Right lobe of liver (tissue), 6 donors: Measurements from ENCODE around the gene PTGS1. TPM values are rescaled to one million over a fixed set of nuclear protein-coding genes. Genes with fewer than 3 reads are reported as not detected.

ENCODE experiments used
- ATAC-seq, 4 donors: fragments of 200-7000 bp; cut with Tn5 transposase; one replicate each; pipeline ENCODE4 v1.9.1; 2020; ENCODE audit warnings: mild to moderate bottlenecking in 4 of 4, moderate library complexity in 4 of 4
- DNase-seq, 3 donors: peaks; one replicate each; pipeline ENCODE4 v3.0.0-alpha.2; 2020
- H3K27ac ChIP-seq, 3 donors: fragments of 200-600 bp; one replicate each; pipeline ENCODE4 v1.8.0; 2022
- H3K27me3 ChIP-seq, 2 donors: fragments of 200-600 bp; one replicate each; pipeline ENCODE4 v1.8.0; 2022
- H3K36me3 ChIP-seq, 4 donors: fragments of 200-600 bp; sonication (generic) in 1 of 4; one replicate each; pipeline versions ENCODE4 v1.5.1 to v1.8.0; 2017 to 2022; ENCODE audit warnings: control low read depth in 1 of 4
- H3K4me1 ChIP-seq, 4 donors: fragments of 200-600 bp; sonication (generic) in 1 of 4; one replicate each; pipeline versions ENCODE4 v1.5.1 to v1.8.0; 2017 to 2022; ENCODE audit warnings: control low read depth in 1 of 4
- H3K4me3 ChIP-seq, 3 donors: fragments of 200-600 bp; one replicate each; pipeline ENCODE4 v1.8.0; 2022
- H3K9me3 ChIP-seq, 4 donors: fragments of 200-600 bp; sonication (generic) in 1 of 4; one replicate each; pipeline versions ENCODE4 v1.5.1 to v1.8.0; 2017 to 2022; ENCODE audit warnings: control low read depth in 1 of 4
- POLR2A ChIP-seq: fragments of 450-650 bp; IDR thresholded peaks from one replicate; pipeline ENCODE4 v1.6.1; 2017; ENCODE audit warnings: antibody characterized with exemption, mild to moderate bottlenecking
- WGBS: methylation state at CpG from one replicate; pipeline ENCODE4 v1.1.6; 2018; ENCODE audit warnings: low coverage, low lambda C conversion rate; ENCODE audit not compliant: insufficient coverage; ENCODE audit errors: missing lambda C conversion rate; 5-methylcytosine and 5-hydroxymethylcytosine counted together
- intact Hi-C, 2 donors: fragments of 100-400 bp; cut with DNase I; formaldehyde crosslinking; loops; one replicate each; pipeline versions ENCODE4 v1.11.2 to v1.14.1; 2022
- total RNA-seq, 6 experiments: library from RNA; depleted of rRNA in 2 of 6; stranded (reverse); fragments of >200 nt in 2 of 6; fragmentation: NEBNext Ultra II Directional in 3 of 6; extraction: Animal tissue kit (Norgen Biotek cat#: 25700) in 3 of 6; gene quantifications; one replicate each; pipeline versions ENCODE4 v1.1.0 to v1.2.4, GENCODE V29; 2016 to 2023
- TF ChIP-seq, protein P1 (sequence below), 4 donors: fragments of 200-600 bp in 3 of 4; fragments of 450-650 bp in 1 of 4; IDR thresholded peaks; one replicate each; pipeline versions ENCODE4 v1.5.1 to v1.8.0; 2016 to 2022; ENCODE audit warnings: antibody characterized with exemption in 4 of 4, mild to moderate bottlenecking in 2 of 4
- donor health status: DM: no; HTN: yes; CAD: no.
- donor health status: DM: no; HTN: no; CAD: no.
- donor health status: DM: no; HTN: no; CAD: no.
- donor health status: DM: no; HTN: yes; CAD: no.
- donor health status: DM: no; HTN: yes; CAD: no.

Gene PTGS1
- total RNA-seq, 6 experiments from 2014 or later: 1.7 to 3.6 (median 2.4) TPM

DNA sequence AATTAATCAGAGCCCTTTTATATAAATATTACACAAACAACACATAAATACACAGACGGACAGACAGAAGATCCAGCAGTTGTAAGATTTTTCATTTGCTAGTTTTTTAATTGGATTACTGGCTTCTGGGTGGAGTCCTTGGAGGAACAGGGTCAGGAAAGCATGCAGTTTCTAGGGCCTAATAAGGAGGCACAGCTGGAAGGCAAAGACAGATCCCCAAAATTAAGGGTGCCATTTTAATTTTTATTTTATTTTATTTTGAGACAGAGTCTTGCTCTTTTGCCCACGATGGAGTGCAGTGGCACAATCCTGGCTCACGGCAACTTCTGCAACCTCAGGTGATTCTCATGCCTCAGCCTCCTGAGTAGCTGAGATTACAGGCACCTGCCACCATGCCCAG lies 49.5 kb downstream of the PTGS1 start:
- ATAC-seq (no peak), DNase-seq (no peak)
- WGBS: 61% methylated on average over 3 of the region's 3 CpGs
- Histone ChIP-seq H3K4me3 (no peak overlapping the region), H3K27me3 (no peaks in the 10 kb centered on the region), H3K36me3 (no peaks in the 10 kb centered on the region), H3K9me3 (no peaks in the 10 kb centered on the region), H3K4me1 (no peaks in the 10 kb centered on the region), H3K27ac (no peak overlapping the region)
- intact Hi-C loops: no loop called here
- no peak for TF ChIP-seq POLR2A
- TF ChIP-seq, protein P1, sequence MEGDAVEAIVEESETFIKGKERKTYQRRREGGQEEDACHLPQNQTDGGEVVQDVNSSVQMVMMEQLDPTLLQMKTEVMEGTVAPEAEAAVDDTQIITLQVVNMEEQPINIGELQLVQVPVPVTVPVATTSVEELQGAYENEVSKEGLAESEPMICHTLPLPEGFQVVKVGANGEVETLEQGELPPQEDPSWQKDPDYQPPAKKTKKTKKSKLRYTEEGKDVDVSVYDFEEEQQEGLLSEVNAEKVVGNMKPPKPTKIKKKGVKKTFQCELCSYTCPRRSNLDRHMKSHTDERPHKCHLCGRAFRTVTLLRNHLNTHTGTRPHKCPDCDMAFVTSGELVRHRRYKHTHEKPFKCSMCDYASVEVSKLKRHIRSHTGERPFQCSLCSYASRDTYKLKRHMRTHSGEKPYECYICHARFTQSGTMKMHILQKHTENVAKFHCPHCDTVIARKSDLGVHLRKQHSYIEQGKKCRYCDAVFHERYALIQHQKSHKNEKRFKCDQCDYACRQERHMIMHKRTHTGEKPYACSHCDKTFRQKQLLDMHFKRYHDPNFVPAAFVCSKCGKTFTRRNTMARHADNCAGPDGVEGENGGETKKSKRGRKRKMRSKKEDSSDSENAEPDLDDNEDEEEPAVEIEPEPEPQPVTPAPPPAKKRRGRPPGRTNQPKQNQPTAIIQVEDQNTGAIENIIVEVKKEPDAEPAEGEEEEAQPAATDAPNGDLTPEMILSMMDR (IDR thresholded peaks at IDR 0.05): no peak

DNA sequence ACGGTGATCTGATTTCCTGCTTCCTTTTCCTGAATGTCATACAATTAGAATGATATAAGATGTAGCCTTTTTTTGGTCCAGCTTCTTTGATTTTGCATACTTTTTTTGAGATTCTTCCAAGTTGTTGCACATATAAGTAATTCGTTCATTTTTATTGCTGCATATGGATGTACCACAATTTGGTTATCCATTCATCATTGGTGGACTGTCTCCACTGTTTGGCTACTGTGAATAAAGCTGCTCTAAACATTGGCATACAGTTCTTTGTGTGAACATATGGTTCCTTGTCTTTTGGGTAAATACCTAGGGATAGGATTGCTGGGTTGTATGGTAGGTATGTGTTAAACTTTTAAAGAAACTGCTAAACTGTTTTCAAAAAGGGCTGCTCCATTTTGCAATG lies 54.3 kb downstream of the PTGS1 start:
- intact Hi-C loops: no loop called here
- TF ChIP-seq POLR2A: no peak
- TF ChIP-seq, protein P1 (IDR thresholded peaks at IDR 0.05): no peak
- no peak for DNase-seq
- Histone ChIP-seq H3K36me3 (no peaks in the 10 kb centered on the region), H3K4me3 (no peak overlapping the region), H3K9me3 (no peaks in the 10 kb centered on the region), H3K4me1 (no peaks in the 10 kb centered on the region), H3K27me3 (no peaks in the 10 kb centered on the region), H3K27ac (no peak overlapping the region)
- 31% methylated on average over 2 of the region's 2 CpGs for WGBS
- no peak for ATAC-seq

DNA sequence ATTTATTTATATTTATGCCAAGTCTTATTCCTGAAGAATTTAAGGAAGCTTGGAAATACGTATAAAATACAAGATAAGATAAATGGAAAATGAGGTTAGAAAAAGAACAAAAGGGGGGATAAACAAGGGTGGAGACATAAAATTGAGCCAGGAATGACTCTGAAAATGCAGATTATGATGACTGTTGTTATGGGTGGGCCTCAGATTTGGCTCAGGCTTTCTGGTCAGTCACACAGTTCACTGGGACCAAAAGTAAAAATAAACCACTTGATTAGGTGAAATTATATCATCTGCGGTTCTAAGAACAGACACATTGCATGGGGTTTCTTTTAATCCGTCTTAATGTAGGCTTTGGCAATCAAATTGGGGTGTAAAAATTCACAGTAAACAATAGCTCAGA lies 55.9 kb downstream of the PTGS1 start:
- DNase-seq (no peak), ATAC-seq (no peak)
- no peaks in the 10 kb centered on the region for H3K36me3 ChIP-seq
- TF ChIP-seq, protein P1 (IDR thresholded peaks at IDR 0.05): no peak
- no peak for TF ChIP-seq POLR2A
- no peaks in the 10 kb centered on the region for H3K9me3 ChIP-seq
- H3K4me3 ChIP-seq: no peak overlapping the region
- no peaks in the 10 kb centered on the region for H3K27me3 ChIP-seq
- no peak overlapping the region for H3K27ac ChIP-seq
- intact Hi-C loops: no loop called here
- no peaks in the 10 kb centered on the region for H3K4me1 ChIP-seq
- WGBS: 55% methylated on average over 3 of the region's 3 CpGs

DNA sequence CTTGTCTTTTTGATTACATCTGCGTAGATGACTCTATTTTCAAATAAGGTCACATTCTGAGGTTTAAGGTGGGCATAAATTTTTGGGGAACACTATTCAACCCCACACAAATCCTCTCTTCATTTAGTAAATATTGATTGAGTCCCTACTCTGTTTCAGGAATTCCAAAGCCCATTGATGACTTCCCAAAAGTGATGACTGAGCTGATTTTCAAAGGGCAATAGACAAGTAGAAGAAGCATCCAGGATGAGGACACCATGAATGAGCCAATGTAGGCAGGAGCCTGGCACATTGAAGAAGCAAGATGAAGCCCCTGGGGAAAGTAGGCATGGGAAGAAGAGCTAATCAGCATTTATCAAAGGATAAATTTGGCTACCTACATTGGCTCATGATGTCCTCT lies 71.7 kb downstream of the PTGS1 start:
- TF ChIP-seq, protein P1 (IDR thresholded peaks at IDR 0.05): no peak
- no peak for TF ChIP-seq POLR2A
- H3K4me3 ChIP-seq: no peak overlapping the region
- no peaks in the 10 kb centered on the region for H3K27me3 ChIP-seq
- intact Hi-C loops: loop anchor here in 1 of 2 donors (10.0 kb wide), 1 partner anchor 88 kb away; no protein-coding TSS in a partner anchor
- no peaks in the 10 kb centered on the region for H3K4me1 ChIP-seq
- no peaks in the 10 kb centered on the region for H3K36me3 ChIP-seq
- 43% methylated on average over 1 of the region's 1 CpG for WGBS
- H3K9me3 ChIP-seq: no peaks in the 10 kb centered on the region
- no peak overlapping the region for H3K27ac ChIP-seq
- DNase-seq (no peak), ATAC-seq (no peak)
